IMR-90 (cell line): ENCODE data around the gene PCSK2. TPM values are rescaled to one million over a fixed set of nuclear protein-coding genes. Genes with fewer than 3 reads are reported as not detected.

Experiments
- ATAC-seq: fragments of 200-7000 bp; cut with Tn5 transposase; 2 replicates; pipeline ENCODE4 v1.9.1; 2020; ENCODE audit warnings: low read depth, mild to moderate bottlenecking, moderate library complexity
- BruUV-seq: library from RNA; stranded (reverse); fragments of 400-500 nt; replicated peaks from 2 replicates; lab custom pipeline; 2021; lab: Mats Ljungman, UMichigan
- CTCF ChIA-PET: fragments of 300-600 bp; formaldehyde crosslinking; extraction: SDS; loops from one replicate; lab custom pipeline; 2021; ENCODE audit warnings: antibody characterized with exemption; lab: Yijun Ruan, JAX
- POLR2A ChIA-PET: fragments of 300-600 bp; sonication (Branson Sonifier 250); formaldehyde crosslinking; loops from one replicate; lab custom pipeline; 2022; ENCODE audit warnings: antibody characterized with exemption; ENCODE audit not compliant: unreplicated experiment; lab: Charles Lee
- DNase-seq: peaks from one replicate; pipeline ENCODE4 v3.0.0; 2013
- H2AFZ ChIP-seq: replicated peaks from 2 replicates; pipeline ENCODE3; 2013; ENCODE audit warnings: low read length, mild to moderate bottlenecking; ENCODE audit not compliant: poor library complexity
- H2AK5ac ChIP-seq: 2 replicates; pipeline ENCODE4 v1.6.1; 2013; ENCODE audit warnings: low read depth, low read length, inconsistent platforms
- H2AK9ac ChIP-seq: replicated peaks from 2 replicates; pipeline ENCODE3; 2013; ENCODE audit warnings: mild to moderate bottlenecking, low read depth, low read length, moderate library complexity; ENCODE audit not compliant: poor library complexity
- H2BK120ac ChIP-seq: 2 replicates; pipeline ENCODE4 v1.6.1; 2013; ENCODE audit warnings: low read depth, low read length, inconsistent platforms
- H2BK15ac ChIP-seq: 3 replicates; pipeline ENCODE4 v1.6.1; 2013; ENCODE audit warnings: low read depth, low read length, inconsistent platforms
- H2BK20ac ChIP-seq: 2 replicates; pipeline ENCODE4 v1.6.1; 2013; ENCODE audit warnings: low read depth, mild to moderate bottlenecking, inconsistent platforms, low read length, moderate library complexity
- H2BK5ac ChIP-seq: 2 replicates; pipeline ENCODE4 v1.6.1; 2013; ENCODE audit warnings: mild to moderate bottlenecking, low read depth, low read length, inconsistent platforms; ENCODE audit not compliant: poor library complexity, severe bottlenecking
- H3K14ac ChIP-seq: replicated peaks from 2 replicates; pipeline ENCODE4 v1.6.1; 2013; ENCODE audit warnings: low read depth, low read length, inconsistent platforms
- H3K18ac ChIP-seq: 2 replicates; pipeline ENCODE4 v1.6.1; 2013; ENCODE audit warnings: low read depth, low read length, control low read depth
- H3K23ac ChIP-seq: 2 replicates; pipeline ENCODE4 v1.6.1; 2013; ENCODE audit warnings: low read depth, low read length, inconsistent platforms
- H3K27ac ChIP-seq: 2 replicates; pipeline ENCODE4 v1.5.1; 2013; ENCODE audit warnings: mild to moderate bottlenecking, control low read depth, low read length; ENCODE audit not compliant: insufficient read depth
- H3K27me3 ChIP-seq: 2 replicates; pipeline ENCODE4 v1.6.1; 2013; ENCODE audit warnings: low read length; ENCODE audit not compliant: control insufficient read depth, insufficient read depth
- H3K36me3 ChIP-seq: 2 replicates; pipeline ENCODE4 v1.6.1; 2013; ENCODE audit warnings: low read length, mixed read lengths; ENCODE audit not compliant: control insufficient read depth, insufficient read depth
- H3K4ac ChIP-seq: 2 replicates; pipeline ENCODE4 v1.6.1; 2013; ENCODE audit warnings: low read depth, low read length, inconsistent platforms
- H3K4me1 ChIP-seq: 2 replicates; pipeline ENCODE4 v1.6.1; 2013; ENCODE audit warnings: low read length, mixed read lengths; ENCODE audit not compliant: control insufficient read depth, insufficient read depth
- H3K4me2 ChIP-seq: 2 replicates; pipeline ENCODE4 v1.6.1; 2013; ENCODE audit warnings: low read depth, mild to moderate bottlenecking, control low read depth, low read length, moderate library complexity
- H3K4me3 ChIP-seq: 2 replicates; pipeline ENCODE4 v1.5.1; 2013; ENCODE audit warnings: low read depth, mild to moderate bottlenecking, control low read depth, low read length, moderate library complexity; ENCODE audit not compliant: insufficient read depth
- H3K56ac ChIP-seq: 2 replicates; pipeline ENCODE4 v1.6.1; 2013; ENCODE audit warnings: low read length, inconsistent platforms; ENCODE audit not compliant: insufficient read depth; ENCODE audit errors: extremely low read depth
- H3K79me1 ChIP-seq, 2 experiments: 2 replicates each; pipeline ENCODE4 v1.6.1; 2013; ENCODE audit warnings: low read length in 2 of 2, inconsistent platforms in 1 of 2, low read depth in 1 of 2
- H3K9ac ChIP-seq: 2 replicates; pipeline ENCODE4 v1.6.1; 2013; ENCODE audit warnings: low read depth, low read length, control low read depth
- H3K9me1 ChIP-seq: 2 replicates; pipeline ENCODE4 v1.6.1; 2013; ENCODE audit warnings: low read length, inconsistent platforms; ENCODE audit not compliant: insufficient read depth
- H3K9me3 ChIP-seq: 2 replicates; pipeline ENCODE4 v1.6.1; 2013; ENCODE audit warnings: low read length; ENCODE audit not compliant: control insufficient read depth, insufficient read depth
- H4K20me1 ChIP-seq: 2 replicates; pipeline ENCODE4 v1.6.1; 2013; ENCODE audit warnings: low read length, inconsistent platforms; ENCODE audit not compliant: insufficient read depth
- H4K5ac ChIP-seq: 2 replicates; pipeline ENCODE4 v1.6.1; 2013; ENCODE audit warnings: mild to moderate bottlenecking, low read depth, low read length, control low read depth
- H4K8ac ChIP-seq, 2 experiments: 2 replicates each; pipeline ENCODE4 v1.6.1; 2013; ENCODE audit warnings: low read depth in 2 of 2, low read length in 2 of 2, control low read depth in 1 of 2, inconsistent platforms in 1 of 2
- H4K91ac ChIP-seq: 2 replicates; pipeline ENCODE4 v1.6.1; 2013; ENCODE audit warnings: low read depth, low read length, inconsistent platforms; ENCODE audit not compliant: insufficient read depth
- CEBPB ChIP-seq: IDR thresholded peaks from 2 replicates; pipeline ENCODE4 v1.6.1; 2012; ENCODE audit warnings: low read depth, low read length, improper control_type of control experiment
- CHD1 ChIP-seq: IDR thresholded peaks from 2 replicates; pipeline ENCODE4 v1.6.1; 2012; ENCODE audit warnings: low read depth, low read length, improper control_type of control experiment
- MAFK ChIP-seq: IDR thresholded peaks from 2 replicates; pipeline ENCODE4 v1.6.1; 2012; ENCODE audit warnings: low read depth, low read length, improper control_type of control experiment
- MAZ ChIP-seq: IDR thresholded peaks from 2 replicates; pipeline ENCODE4 v1.6.1; 2012; ENCODE audit warnings: low read depth, mild to moderate bottlenecking, low read length, improper control_type of control experiment, moderate library complexity, borderline replicate concordance
- NFE2L2 ChIP-seq: fragments of 150-350 bp; IDR thresholded peaks from 2 replicates; pipeline ENCODE4 v1.6.1; 2016; ENCODE audit warnings: low read depth, mild to moderate bottlenecking, low read length
- RCOR1 ChIP-seq: IDR thresholded peaks from 2 replicates; pipeline ENCODE4 v1.6.1; 2012; ENCODE audit warnings: mild to moderate bottlenecking, low read length, improper control_type of control experiment; ENCODE audit not compliant: insufficient replicate concordance
- RFX5 ChIP-seq: IDR thresholded peaks from 2 replicates; pipeline ENCODE4 v1.8.0; 2012; ENCODE audit warnings: low read depth, mild to moderate bottlenecking, low read length, moderate library complexity
- SMC3 ChIP-seq: fragments of 150-350 bp; IDR thresholded peaks from 2 replicates; pipeline ENCODE4 v1.6.1; 2016; ENCODE audit warnings: low read depth, mild to moderate bottlenecking, antibody characterized with exemption, low read length, moderate library complexity
- WGBS, 2 experiments: methylation state at CpG; one replicate each; pipeline versions ENCODE4 v1.1.5 to v1.1.7; 2013; ENCODE audit warnings: missing lambda C conversion rate in 2 of 2; ENCODE audit not compliant: insufficient read length in 1 of 2; ENCODE audit errors: extremely low coverage in 2 of 2; 5-methylcytosine and 5-hydroxymethylcytosine counted together
- dilution Hi-C: fragments of 300-500 bp; cut with HindIII; formaldehyde crosslinking; loops from one replicate; pipeline ENCODE4 v1.14.3; 2018; ENCODE audit warnings: low sequenced_read_pairs; ENCODE audit not compliant: unreplicated experiment
- in situ Hi-C: fragments of 300-500 bp; cut with MboI; formaldehyde crosslinking; loops from 3 replicates; pipeline ENCODE4 v1.14.3; 2019; ENCODE audit warnings: low sequenced_read_pairs, inconsistent platforms, mixed read lengths
- intact Hi-C: fragments of 100-400 bp; cut with micrococcal nuclease; formaldehyde crosslinking; loops from 2 replicates; pipeline ENCODE4 v1.10.0; 2022
- polyA plus RNA-seq, 3 experiments: library from polyadenylated mRNA; depleted of rRNA; stranded (reverse); fragments of >200 nt; gene quantifications; 2 replicates each; pipeline ENCODE4 v1.2.3, GENCODE V29; 2012; ENCODE audit warnings: low replicate concordance in 1 of 3
- total RNA-seq: library from RNA; depleted of rRNA; stranded (reverse); fragments of >200 nt; gene quantifications from 2 replicates; pipeline ENCODE4 v1.2.3, GENCODE V29; 2012
- TF ChIP-seq, protein P1 (sequence below): fragments of 150-350 bp; IDR thresholded peaks from 2 replicates; pipeline ENCODE4 v1.6.1; 2017; ENCODE audit warnings: mild to moderate bottlenecking, antibody characterized with exemption, low read length, low read depth
- TF ChIP-seq, protein P2 (sequence below): conservative IDR thresholded peaks from 2 replicates; pipeline ENCODE4 v1.5.1; 2012; ENCODE audit warnings: mild to moderate bottlenecking, low read depth, low read length, improper control_type of control experiment

PCSK2 gene
- total and polyA plus RNA-seq, 2 of the 4 experiments (the other 2 are of a cell fraction) = not detected

DNA sequence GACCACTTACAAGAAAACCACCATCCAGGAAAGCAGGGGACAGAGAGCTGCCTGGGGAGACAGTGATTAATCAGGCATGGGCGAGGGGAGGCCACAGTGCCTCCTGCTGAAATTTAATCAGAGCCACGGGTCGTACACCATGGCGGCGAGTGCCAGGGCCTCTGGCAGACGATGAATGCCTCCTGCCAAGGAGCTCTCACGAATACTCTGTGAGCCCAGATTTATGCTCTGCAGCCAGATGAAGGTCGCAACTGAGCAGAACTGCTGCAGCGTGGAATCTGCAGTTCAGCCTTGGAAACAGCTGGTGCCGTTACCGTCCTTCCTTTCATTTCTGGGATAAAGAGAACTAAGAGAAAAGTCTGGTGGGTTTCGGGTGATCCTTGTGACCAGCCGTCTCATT lies 218.7 kb downstream of the PCSK2 start:
- H4K5ac ChIP-seq = no peak overlapping the region
- H3K18ac ChIP-seq = no peak overlapping the region
- no peak overlapping the region for H3K4ac ChIP-seq
- no peaks in the 10 kb centered on the region for H3K36me3 ChIP-seq
- in situ Hi-C loops (no loop called here), intact Hi-C loops (no loop called here), dilution Hi-C loops (no loop called here)
- H3K56ac ChIP-seq = no peak overlapping the region
- H3K9me1 ChIP-seq = no peaks in the 10 kb centered on the region
- H3K14ac ChIP-seq = no peak overlapping the region
- POLR2A ChIA-PET = no interaction called here
- no peak overlapping the region for H3K4me3 ChIP-seq
- H2BK20ac ChIP-seq = no peak overlapping the region
- no TSS peak for BruUV-seq
- no peak overlapping the region for H2AK9ac ChIP-seq
- H3K4me2 ChIP-seq = no peak overlapping the region
- no peak overlapping the region for H4K8ac ChIP-seq
- no peak overlapping the region for H2AK5ac ChIP-seq
- no peak overlapping the region for H2BK120ac ChIP-seq
- WGBS, 2 experiments = 19% methylated on average over 5 of the region's 13 CpGs; no CpG with 5 or more reads in 1 of the 2 experiments
- no peak overlapping the region for H2AFZ ChIP-seq
- peaks cover 21% of the 10 kb centered on the region for H3K27me3 ChIP-seq
- no peak overlapping the region for H2BK15ac ChIP-seq
- no peak overlapping the region for H3K9ac ChIP-seq
- no peak overlapping the region for H3K27ac ChIP-seq
- no peak overlapping the region for H2BK5ac ChIP-seq
- H3K9me3 ChIP-seq = no peaks in the 10 kb centered on the region
- no peaks in the 10 kb centered on the region for H3K4me1 ChIP-seq
- no peak for TF ChIP-seq RCOR1
- TF ChIP-seq, protein P1, sequence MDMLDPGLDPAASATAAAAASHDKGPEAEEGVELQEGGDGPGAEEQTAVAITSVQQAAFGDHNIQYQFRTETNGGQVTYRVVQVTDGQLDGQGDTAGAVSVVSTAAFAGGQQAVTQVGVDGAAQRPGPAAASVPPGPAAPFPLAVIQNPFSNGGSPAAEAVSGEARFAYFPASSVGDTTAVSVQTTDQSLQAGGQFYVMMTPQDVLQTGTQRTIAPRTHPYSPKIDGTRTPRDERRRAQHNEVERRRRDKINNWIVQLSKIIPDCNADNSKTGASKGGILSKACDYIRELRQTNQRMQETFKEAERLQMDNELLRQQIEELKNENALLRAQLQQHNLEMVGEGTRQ = no peak
- TF ChIP-seq MAFK = no peak
- no peak for TF ChIP-seq NFE2L2
- no peak for TF ChIP-seq SMC3
- TF ChIP-seq RFX5 = no peak
- TF ChIP-seq CHD1 = no peak
- TF ChIP-seq CEBPB = no peak
- TF ChIP-seq MAZ = no peak
- TF ChIP-seq, protein P2, sequence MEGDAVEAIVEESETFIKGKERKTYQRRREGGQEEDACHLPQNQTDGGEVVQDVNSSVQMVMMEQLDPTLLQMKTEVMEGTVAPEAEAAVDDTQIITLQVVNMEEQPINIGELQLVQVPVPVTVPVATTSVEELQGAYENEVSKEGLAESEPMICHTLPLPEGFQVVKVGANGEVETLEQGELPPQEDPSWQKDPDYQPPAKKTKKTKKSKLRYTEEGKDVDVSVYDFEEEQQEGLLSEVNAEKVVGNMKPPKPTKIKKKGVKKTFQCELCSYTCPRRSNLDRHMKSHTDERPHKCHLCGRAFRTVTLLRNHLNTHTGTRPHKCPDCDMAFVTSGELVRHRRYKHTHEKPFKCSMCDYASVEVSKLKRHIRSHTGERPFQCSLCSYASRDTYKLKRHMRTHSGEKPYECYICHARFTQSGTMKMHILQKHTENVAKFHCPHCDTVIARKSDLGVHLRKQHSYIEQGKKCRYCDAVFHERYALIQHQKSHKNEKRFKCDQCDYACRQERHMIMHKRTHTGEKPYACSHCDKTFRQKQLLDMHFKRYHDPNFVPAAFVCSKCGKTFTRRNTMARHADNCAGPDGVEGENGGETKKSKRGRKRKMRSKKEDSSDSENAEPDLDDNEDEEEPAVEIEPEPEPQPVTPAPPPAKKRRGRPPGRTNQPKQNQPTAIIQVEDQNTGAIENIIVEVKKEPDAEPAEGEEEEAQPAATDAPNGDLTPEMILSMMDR = no peak
- no peak for DNase-seq
- no peak overlapping the region for H4K91ac ChIP-seq
- CTCF ChIA-PET = interaction anchor here (0.6 kb wide), 1 partner anchor 34 kb away, joined by 3 read pairs; no protein-coding TSS in a partner anchor
- no peak for ATAC-seq
- no peak overlapping the region for H3K23ac ChIP-seq
- no peaks in the 10 kb centered on the region for H4K20me1 ChIP-seq
- H3K79me1 ChIP-seq = no peaks in the 10 kb centered on the region
